DND-41 (cell line): ENCODE results near the gene B4GALT1.
"Not testable (repeated sequence)": the region's sequence is repeated elsewhere in the genome, so short reads cannot be mapped to it uniquely, and the experiment has no call there.

Experiments
- ATAC-seq: fragments of 200-7000 bp; cut with Tn5 transposase; 3 replicates; pipeline ENCODE4 v1.9.1; 2021; ENCODE audit warnings: low read depth; ENCODE audit not compliant: insufficient read depth
- DNase-seq: peaks from one replicate; pipeline ENCODE4 v3.0.0-alpha.2; 2020
- H2AFZ ChIP-seq: 2 replicates; pipeline ENCODE4 v1.6.0; 2012; ENCODE audit warnings: low read depth, low read length
- H3K27ac ChIP-seq: 2 replicates; pipeline ENCODE4 v1.5.1; 2012; ENCODE audit warnings: low read length, inconsistent platforms
- H3K27me3 ChIP-seq: fragments of 200-600 bp; sonication (generic); 2 replicates; pipeline ENCODE4 v1.6.0; 2012; ENCODE audit warnings: low read length, mild to moderate bottlenecking, inconsistent platforms; ENCODE audit not compliant: insufficient read depth, poor library complexity
- H3K36me3 ChIP-seq: 2 replicates; pipeline ENCODE4 v1.5.1; 2012; ENCODE audit warnings: low read length, inconsistent platforms; ENCODE audit not compliant: insufficient read depth
- H3K4me1 ChIP-seq: 2 replicates; pipeline ENCODE4 v1.5.1; 2012; ENCODE audit warnings: mild to moderate bottlenecking, low read length; ENCODE audit not compliant: insufficient read depth
- H3K4me2 ChIP-seq: 2 replicates; pipeline ENCODE4 v1.6.0; 2012; ENCODE audit warnings: mild to moderate bottlenecking, moderate library complexity, low read length, inconsistent platforms; ENCODE audit not compliant: insufficient read depth
- H3K4me3 ChIP-seq, 2 experiments: fragments of 200-600 bp in 1 of 2; shearing (Covaris generic) in 1 of 2; 2 replicates each; pipeline ENCODE4 v1.5.1; 2012 to 2016; ENCODE audit warnings: inconsistent platforms in 2 of 2, low read length in 2 of 2, mild to moderate bottlenecking in 2 of 2, low read depth in 1 of 2, moderate library complexity in 1 of 2
- H3K79me2 ChIP-seq: 2 replicates; pipeline ENCODE4 v1.6.0; 2012; ENCODE audit warnings: low read length, inconsistent platforms; ENCODE audit not compliant: insufficient read depth
- H3K9ac ChIP-seq: 2 replicates; pipeline ENCODE4 v1.6.0; 2012; ENCODE audit warnings: low read depth, mild to moderate bottlenecking, inconsistent platforms, low read length, moderate library complexity
- H3K9me3 ChIP-seq: 2 replicates; pipeline ENCODE4 v1.5.1; 2012; ENCODE audit warnings: low read length, moderate library complexity, mild to moderate bottlenecking, inconsistent platforms; ENCODE audit not compliant: insufficient read depth, severe bottlenecking
- H4K20me1 ChIP-seq: 2 replicates; pipeline ENCODE4 v1.6.0; 2012; ENCODE audit warnings: low read length; ENCODE audit not compliant: insufficient read depth
- CTCF ChIP-seq: IDR thresholded peaks from 2 replicates; pipeline ENCODE4 v1.5.1; 2012; ENCODE audit warnings: borderline replicate concordance, low read length, moderate library complexity, mild to moderate bottlenecking; ENCODE audit not compliant: poor library complexity, severe bottlenecking; ENCODE audit errors: extremely low read depth
- EZH2 ChIP-seq: IDR thresholded peaks from 3 replicates; pipeline ENCODE4 v1.6.1; 2012; ENCODE audit warnings: borderline replicate concordance, low read depth, mild to moderate bottlenecking, moderate library complexity, low read length, inconsistent platforms; ENCODE audit not compliant: severe bottlenecking

Gene B4GALT1

GRCh38 chr9:33161589-33162132 is 5.5 kb downstream of the B4GALT1 start:
- no peak overlapping the region for H3K4me3 ChIP-seq
- H3K36me3 ChIP-seq: no peaks in the 10 kb centered on the region; the same call in 1 of the 2 replicates
- no peaks in the 10 kb centered on the region for H3K9me3 ChIP-seq
- no peak overlapping the region for H2AFZ ChIP-seq
- H3K9ac ChIP-seq: no peak overlapping the region
- peaks cover 26% of the 10 kb centered on the region; the same call in 1 of the 2 replicates for H4K20me1 ChIP-seq
- H3K4me2 ChIP-seq: no peak overlapping the region
- ATAC-seq (no peak), DNase-seq (no peak)
- H3K27me3 ChIP-seq: no peaks in the 10 kb centered on the region
- no peak overlapping the region for H3K27ac ChIP-seq
- TF ChIP-seq EZH2 (no peak), CTCF (no peak)
- peaks cover 44% of the 10 kb centered on the region for H3K4me1 ChIP-seq
- peaks cover 71% of the 10 kb centered on the region for H3K79me2 ChIP-seq

GRCh38 chr9:33161011-33161588 is 6.0 kb downstream of the B4GALT1 start:
- ATAC-seq (no peak), DNase-seq (no peak)
- H3K4me1 ChIP-seq: peaks cover 40% of the 10 kb centered on the region
- no peak overlapping the region for H3K4me2 ChIP-seq
- H3K79me2 ChIP-seq: peaks cover 67% of the 10 kb centered on the region
- no peak overlapping the region for H3K4me3 ChIP-seq
- H3K9me3 ChIP-seq: no peaks in the 10 kb centered on the region
- H2AFZ ChIP-seq: no peak overlapping the region
- H3K27ac ChIP-seq: no peak overlapping the region
- H3K27me3 ChIP-seq: no peaks in the 10 kb centered on the region
- peaks cover 26% of the 10 kb centered on the region; the same call in 1 of the 2 replicates for H4K20me1 ChIP-seq
- H3K36me3 ChIP-seq: no peaks in the 10 kb centered on the region
- H3K9ac ChIP-seq: no peak overlapping the region
- TF ChIP-seq CTCF: no peak
- no peak for TF ChIP-seq EZH2

- not testable (repeated sequence) for H3K4me3 ChIP-seq, DNase-seq, H3K9ac ChIP-seq, H3K36me3 ChIP-seq, H3K27ac ChIP-seq, H2AFZ ChIP-seq, H3K9me3 ChIP-seq, H3K4me2 ChIP-seq, ATAC-seq, H3K27me3 ChIP-seq
- H3K79me2 ChIP-seq: peaks cover 63% of the 10 kb centered on the region
- peaks cover 33% of the 10 kb centered on the region for H3K4me1 ChIP-seq
- H4K20me1 ChIP-seq: peaks cover 27% of the 10 kb centered on the region; the same call in 1 of the 2 replicates
These were observed 6.7 kb downstream of the B4GALT1 start for GRCh38 chr9:33160446-33160845.

GRCh38 chr9:33159777-33160127 is 7.4 kb downstream of the B4GALT1 start:
- H3K27me3 ChIP-seq: no peaks in the 10 kb centered on the region
- peaks cover 27% of the 10 kb centered on the region for H3K4me1 ChIP-seq
- no peak for TF ChIP-seq CTCF
- TF ChIP-seq EZH2: no peak
- H3K27ac ChIP-seq: no peak overlapping the region
- H2AFZ ChIP-seq: no peak overlapping the region
- H3K4me2 ChIP-seq: no peak overlapping the region
- DNase-seq (no peak), ATAC-seq (peak; percentile 43; the same call in 2 of the 3 replicates)
- H4K20me1 ChIP-seq: peaks cover 29% of the 10 kb centered on the region; the same call in 1 of the 2 replicates
- H3K9me3 ChIP-seq: no peaks in the 10 kb centered on the region
- H3K4me3 ChIP-seq: no peak overlapping the region
- no peak overlapping the region for H3K9ac ChIP-seq
- no peaks in the 10 kb centered on the region for H3K36me3 ChIP-seq
- peaks cover 58% of the 10 kb centered on the region for H3K79me2 ChIP-seq
